HG03378 (cell line): Measurements from ENCODE around the gene SLC39A6.
"Not testable (repeated sequence)": the region's sequence is repeated elsewhere in the genome, so short reads cannot be mapped to it uniquely, and the experiment has no call there.

Source experiments
- ATAC-seq: cut with Tn5 transposase; IDR thresholded peaks from one replicate; pipeline ENCODE4 v1.9.1; 2021; ENCODE audit warnings: mild to moderate bottlenecking, moderate library complexity; ENCODE audit not compliant: unreplicated experiment

The SLC39A6 gene

DNA sequence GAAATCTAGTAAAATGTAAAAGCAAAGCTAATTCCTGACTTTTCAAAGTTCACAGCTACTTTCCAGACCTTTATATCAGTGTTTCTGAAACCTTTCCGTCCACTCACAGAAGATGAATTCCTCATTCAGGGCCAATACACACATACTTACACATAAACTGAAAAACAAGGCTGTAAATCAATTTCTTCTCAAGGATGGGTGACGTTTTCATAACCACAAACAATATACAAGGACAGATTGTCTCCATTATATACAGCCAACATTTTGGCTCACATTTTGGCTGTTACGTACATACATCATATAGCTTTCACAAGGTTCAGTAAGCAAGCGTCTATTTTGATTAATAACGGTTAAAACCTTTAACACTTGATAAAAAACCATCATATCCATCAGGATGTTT lies 63.1 kb downstream of the SLC39A6 start:
- no peak for ATAC-seq

DNA sequence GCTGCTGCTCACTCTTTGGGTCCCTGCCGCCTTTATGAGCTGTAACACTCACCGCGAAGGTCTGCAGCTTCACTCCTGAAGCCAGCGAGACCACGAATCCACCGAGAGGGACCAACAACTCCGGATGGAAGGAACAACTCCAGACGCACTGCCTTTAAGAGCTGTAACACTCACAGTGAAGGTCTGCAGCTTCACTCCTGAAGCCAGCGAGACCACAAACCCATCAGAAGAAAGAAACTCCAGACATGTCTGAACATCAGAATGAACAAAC lies 64.4 kb downstream of the SLC39A6 start:
- ATAC-seq = not testable (repeated sequence)

DNA sequence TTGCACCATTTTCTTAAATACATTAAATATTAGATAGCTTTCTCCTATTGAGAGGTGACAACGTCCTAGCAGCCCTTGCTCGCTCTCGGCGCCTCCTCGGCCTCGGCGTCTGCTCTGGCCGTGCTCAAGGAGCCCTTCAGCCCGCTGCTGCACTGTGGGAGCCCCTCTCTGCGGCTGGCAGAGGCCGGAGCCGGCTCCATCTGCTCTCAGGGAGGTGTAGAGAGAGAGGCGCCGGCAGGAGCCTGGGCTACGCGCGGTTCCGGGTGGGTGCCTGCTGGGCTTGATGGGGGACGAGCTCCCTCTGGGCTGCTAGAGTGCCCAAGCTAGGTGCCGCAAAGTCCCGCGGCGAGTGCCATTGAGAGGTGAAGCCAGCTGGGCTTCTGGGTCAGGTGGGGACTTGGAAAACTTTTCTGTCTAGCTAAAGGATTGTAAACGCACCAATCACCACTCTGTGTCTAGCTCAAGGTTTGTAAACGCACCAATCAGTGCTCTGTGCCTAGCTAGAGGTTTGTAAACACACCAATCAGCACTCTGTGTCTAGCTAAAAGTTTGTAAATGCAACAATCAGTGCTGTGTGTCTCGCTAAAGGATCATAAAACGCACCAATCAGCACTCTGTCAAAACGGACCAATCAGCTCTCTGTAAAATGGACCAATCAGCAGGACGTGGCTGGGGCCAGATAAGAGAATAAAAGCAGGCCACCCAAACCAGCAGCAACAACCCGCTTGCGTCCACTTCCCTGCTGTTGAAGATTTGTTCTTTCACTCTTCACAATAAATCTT lies 64.9 kb downstream of the SLC39A6 start:
- no peak for ATAC-seq

DNA sequence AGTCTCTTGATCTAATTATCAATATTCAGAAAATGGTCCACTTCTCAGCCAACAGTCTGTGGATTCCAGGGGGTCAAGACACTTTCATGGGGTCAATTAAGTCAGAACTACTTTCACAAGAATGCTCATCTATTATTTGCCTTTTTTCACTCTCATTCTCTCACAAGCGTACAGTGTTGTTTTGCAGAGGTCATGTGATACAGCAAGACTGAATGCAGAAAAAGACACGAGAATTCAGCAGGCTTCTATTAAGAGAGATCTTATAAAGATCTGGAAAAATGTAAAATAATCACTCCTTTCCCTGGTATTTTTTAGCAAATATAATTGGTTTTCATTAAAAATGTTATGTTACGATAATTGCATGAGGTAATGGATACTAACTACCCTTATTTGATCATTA lies 70.5 kb downstream of the SLC39A6 start:
- no peak for ATAC-seq
